ENCODE measurements around the gene BBS9. TPM values are rescaled to one million over a fixed set of nuclear protein-coding genes. Genes with fewer than 3 reads are reported as not detected.
A peak's percentile ranks its signal among the peaks of the same experiment; 100 is the strongest.

The BBS9 gene
- total RNA-seq, 1 donor from 2014 or later, result 31.2 TPM

GRCh38 chr7:33108554-33109004 is 20.8 kb upstream of the BBS9 start:
- TF ChIP-seq POLR2A (IDR thresholded peaks at IDR 0.05) (no peak), CTCF (IDR thresholded peaks at IDR 0.05) (no peak), POLR2AphosphoS5 (IDR thresholded peaks at IDR 0.05; ENCODE audit: insufficient read depth in 1 of 2, low read depth in 1 of 2) (no peak)
- intact Hi-C loops (cut with DNase I), result no loop called here
- H3K27ac ChIP-seq, result peak overlapping the region; percentile 82

GRCh38 chr7:33109005-33109757 is 20.2 kb upstream of the BBS9 start, which contains the start of gene RP9:
Gene RP9, minus strand, starts transcription at chr7:33109404. Its CDS starts 32 bp downstream, at chr7:33109372.
- Histone ChIP-seq H3K36me3 (no peaks in the 10 kb centered on the region), H3K4me1 (peaks cover 48% of the 10 kb centered on the region), H3K4me3 (peak within 1 kb of the TSS; percentile 94 to 99), H3K27ac (peak within 1 kb of the TSS; percentile 82), H3K27me3 (no peaks in the 10 kb centered on the region), H3K9me3 (no peaks in the 10 kb centered on the region)
- intact Hi-C loops (cut with DNase I), result no loop called here
- DNase-seq (ENCODE audit: extremely low spot score in 2 of 2), result no peak
- TF ChIP-seq CTCF (IDR thresholded peaks at IDR 0.05), result peak in 2 of 3 experiments; percentile 17 to 50
- no peak for TF ChIP-seq POLR2AphosphoS5 (IDR thresholded peaks at IDR 0.05; ENCODE audit: insufficient read depth in 1 of 2, low read depth in 1 of 2)

More at GRCh38 chr7:33108554-33109004, 20.8 kb upstream of the BBS9 start:
- Histone ChIP-seq H3K36me3 (peaks cover 0 to under 1% of the 10 kb centered on the region in 2 donors), H3K9me3 (no peaks in the 10 kb centered on the region), H3K27me3 (no peaks in the 10 kb centered on the region), H3K4me1 (peaks cover 48% of the 10 kb centered on the region), H3K4me3 (peak overlapping the region; percentile 94 to 99)
- no peak for DNase-seq (ENCODE audit: extremely low spot score in 2 of 2)

- intact Hi-C loops (cut with DNase I), result no loop called here
- Histone ChIP-seq H3K4me1 (peaks cover 45% of the 10 kb centered on the region), H3K27me3 (no peaks in the 10 kb centered on the region), H3K27ac (peak overlapping the region; percentile 82), H3K4me3 (peak overlapping the region; percentile 94 to 99), H3K9me3 (no peaks in the 10 kb centered on the region), H3K36me3 (no peaks in the 10 kb centered on the region)
- DNase-seq (ENCODE audit: extremely low spot score in 2 of 2), result no peak
- no peak for TF ChIP-seq POLR2A (IDR thresholded peaks at IDR 0.05)
- TF ChIP-seq CTCF (IDR thresholded peaks at IDR 0.05), result no peak
- no peak for TF ChIP-seq POLR2AphosphoS5 (IDR thresholded peaks at IDR 0.05; ENCODE audit: insufficient read depth in 1 of 2, low read depth in 1 of 2)
These were observed 19.6 kb upstream of the BBS9 start for GRCh38 chr7:33109758-33110238.

- H3K4me1 ChIP-seq, result peaks cover 29% of the 10 kb centered on the region
- TF ChIP-seq POLR2A (IDR thresholded peaks at IDR 0.05) (no peak), CTCF (IDR thresholded peaks at IDR 0.05) (no peak), POLR2AphosphoS5 (IDR thresholded peaks at IDR 0.05; ENCODE audit: insufficient read depth in 1 of 2, low read depth in 1 of 2) (no peak)
- no peaks in the 10 kb centered on the region for H3K27me3 ChIP-seq
- no peaks in the 10 kb centered on the region for H3K36me3 ChIP-seq
- no peak for DNase-seq (ENCODE audit: extremely low spot score in 2 of 2)
- no peak overlapping the region for H3K4me3 ChIP-seq
- no peaks in the 10 kb centered on the region for H3K9me3 ChIP-seq
- no peak overlapping the region for H3K27ac ChIP-seq
- intact Hi-C loops (cut with DNase I), result no loop called here
These were observed 17.8 kb upstream of the BBS9 start for GRCh38 chr7:33111614-33112013.

- no peak for TF ChIP-seq POLR2AphosphoS5 (IDR thresholded peaks at IDR 0.05; ENCODE audit: insufficient read depth in 1 of 2, low read depth in 1 of 2)
- no peak for TF ChIP-seq CTCF (IDR thresholded peaks at IDR 0.05)
- TF ChIP-seq POLR2A (IDR thresholded peaks at IDR 0.05), result no peak
- no peak overlapping the region for H3K4me3 ChIP-seq
- no peaks in the 10 kb centered on the region for H3K27me3 ChIP-seq
- no peaks in the 10 kb centered on the region for H3K36me3 ChIP-seq
- DNase-seq (ENCODE audit: extremely low spot score in 2 of 2), result no peak
- H3K27ac ChIP-seq, result no peak overlapping the region
- intact Hi-C loops (cut with DNase I), result no loop called here
- H3K4me1 ChIP-seq, result peaks cover 4% of the 10 kb centered on the region
- no peaks in the 10 kb centered on the region for H3K9me3 ChIP-seq
These were observed 14.4 kb upstream of the BBS9 start for GRCh38 chr7:33114976-33115375.
